Activated T-cell treated with anti-CD3 and anti-CD28 coated beads for 1 hour (primary cell): ENCODE measurements around the gene DUSP10.

Source experiments
- DNase-seq: peaks from one replicate; pipeline ENCODE4 v3.0.0-alpha.2; 2020; ENCODE audit warnings: low read depth

Gene DUSP10

DNA sequence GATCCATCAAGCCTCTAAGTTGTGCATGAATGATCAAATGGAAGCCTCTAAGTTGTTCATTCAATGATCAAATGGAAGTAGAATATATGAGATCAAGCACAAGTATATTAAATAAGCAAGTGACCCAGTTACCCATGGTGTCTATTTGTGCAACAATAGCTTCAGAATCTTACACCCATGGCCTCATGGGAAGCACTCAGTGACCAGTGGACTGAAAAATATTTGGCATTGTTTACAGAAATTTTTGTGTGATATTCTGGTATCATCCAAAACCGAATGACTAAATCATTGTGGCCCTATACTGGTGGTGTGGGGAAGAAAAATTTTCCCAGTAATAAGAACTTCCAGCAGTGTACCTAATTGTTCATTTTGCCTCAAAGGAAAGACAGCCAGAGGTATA is 46.6 kb downstream of the DUSP10 start:
- no peak for DNase-seq

- no peak for DNase-seq
Measured at GRCh38 chr1:221694109-221694508, 47.8 kb downstream of the DUSP10 start.

GRCh38 chr1:221693087-221693486 is 48.8 kb downstream of the DUSP10 start:
- no peak for DNase-seq

- DNase-seq = no peak
Measured at GRCh38 chr1:221692643-221693042, 49.2 kb downstream of the DUSP10 start.

- no peak for DNase-seq
Measured at GRCh38 chr1:221691261-221691660, 50.6 kb downstream of the DUSP10 start.

DNA sequence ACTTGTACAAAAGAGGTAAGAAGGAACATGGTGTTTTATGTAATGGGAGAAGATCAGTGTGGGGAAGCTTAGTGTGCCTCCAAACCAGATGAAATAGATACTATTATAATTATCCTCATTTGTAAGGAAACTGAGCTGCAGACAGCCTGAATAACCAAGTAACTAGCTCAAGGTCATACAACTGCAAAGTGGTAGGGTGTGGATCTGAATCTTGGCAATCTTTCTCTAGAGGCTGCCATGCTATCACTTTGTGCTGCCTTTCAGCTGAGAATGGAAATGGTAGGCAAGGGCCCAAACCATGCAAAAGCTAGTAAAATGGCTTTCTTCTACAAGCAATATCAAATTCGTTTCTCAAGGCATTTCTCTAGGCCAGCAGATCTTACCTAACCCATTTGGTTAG is 51.0 kb downstream of the DUSP10 start:
- no peak for DNase-seq

- no peak for DNase-seq
Measured at GRCh38 chr1:221689138-221689537, 52.8 kb downstream of the DUSP10 start.

DNA sequence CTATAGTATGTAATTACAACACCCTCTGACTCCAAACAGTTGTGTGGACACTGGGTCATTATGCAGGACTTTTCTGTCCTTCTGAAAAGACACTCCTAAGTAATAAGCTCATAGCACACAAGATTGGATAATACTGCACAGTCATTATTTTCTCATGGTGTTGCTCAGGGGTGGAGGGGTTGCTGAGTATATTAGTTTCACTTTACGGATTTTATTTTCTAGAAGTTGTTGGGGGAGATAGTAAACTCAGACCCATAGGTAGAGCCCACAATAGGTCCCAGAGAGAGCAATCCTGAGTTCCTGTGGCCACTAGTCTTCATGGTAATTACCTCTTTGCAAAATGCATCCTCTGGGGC is 53.4 kb downstream of the DUSP10 start:
- no peak for DNase-seq

DNA sequence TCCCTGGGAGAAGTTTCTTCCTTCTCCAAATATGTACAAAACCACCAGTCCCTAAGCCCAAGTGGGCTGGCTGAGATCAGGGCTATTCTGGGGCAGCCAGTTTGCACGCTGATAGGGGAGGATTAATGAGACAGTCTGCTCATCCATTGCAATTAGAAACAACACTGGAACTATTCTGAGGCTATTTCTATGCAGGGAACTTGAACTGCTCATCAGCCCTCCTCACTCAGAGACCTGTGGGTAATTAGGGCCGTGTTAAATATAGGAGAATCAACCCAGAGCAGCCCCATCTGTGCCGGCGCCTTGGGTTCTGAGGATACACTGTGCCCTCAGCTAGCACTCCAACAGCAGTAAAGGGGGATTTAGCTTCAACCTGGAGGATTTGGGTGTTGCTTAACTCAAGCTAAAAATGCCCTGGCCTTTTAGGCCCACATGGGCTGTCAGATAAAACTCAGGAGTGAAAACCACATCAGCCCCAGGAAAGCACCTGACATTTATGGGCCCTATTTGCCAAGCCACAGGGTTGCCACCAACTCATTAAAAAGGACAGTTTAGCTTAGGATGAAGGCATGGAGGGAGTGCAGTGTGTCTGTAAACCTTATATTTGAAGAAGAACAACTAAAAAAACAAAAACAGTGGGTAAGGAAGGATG is 53.9 kb downstream of the DUSP10 start:
- no peak for DNase-seq

GRCh38 chr1:221683681-221684080 is 58.2 kb downstream of the DUSP10 start:
- no peak for DNase-seq

DNA sequence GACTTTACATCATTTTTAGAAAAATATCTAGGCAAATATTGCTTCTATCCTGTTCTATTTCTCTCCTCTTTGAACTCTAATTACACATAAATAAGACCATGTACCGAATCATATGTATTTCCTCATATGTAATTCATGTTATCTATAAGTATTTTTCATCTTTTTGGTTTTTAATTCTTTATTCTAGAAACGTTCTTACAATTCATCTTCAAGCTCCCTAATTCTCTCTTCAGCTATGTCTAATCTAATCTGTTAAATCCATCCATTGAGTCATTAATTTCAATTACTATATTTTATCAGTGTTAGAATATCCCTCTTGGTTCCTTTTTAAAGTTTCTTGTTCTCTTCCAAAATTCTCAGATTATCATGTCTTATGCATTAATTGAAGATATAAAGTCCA is 61.8 kb downstream of the DUSP10 start:
- DNase-seq = no peak

- DNase-seq = no peak
Measured at GRCh38 chr1:221678014-221678413, 63.9 kb downstream of the DUSP10 start.

- DNase-seq = no peak
Measured at GRCh38 chr1:221675880-221676800, 65.7 kb downstream of the DUSP10 start.

GRCh38 chr1:221672965-221673364 is 68.9 kb downstream of the DUSP10 start:
- no peak for DNase-seq

GRCh38 chr1:221672239-221672645 is 69.6 kb downstream of the DUSP10 start:
- DNase-seq = no peak

- DNase-seq = no peak
Measured at GRCh38 chr1:221670081-221670480, 71.8 kb downstream of the DUSP10 start.

GRCh38 chr1:221669441-221669840 is 72.4 kb downstream of the DUSP10 start:
- no peak for DNase-seq

GRCh38 chr1:221667504-221667903 is 74.4 kb downstream of the DUSP10 start:
- DNase-seq = no peak

DNA sequence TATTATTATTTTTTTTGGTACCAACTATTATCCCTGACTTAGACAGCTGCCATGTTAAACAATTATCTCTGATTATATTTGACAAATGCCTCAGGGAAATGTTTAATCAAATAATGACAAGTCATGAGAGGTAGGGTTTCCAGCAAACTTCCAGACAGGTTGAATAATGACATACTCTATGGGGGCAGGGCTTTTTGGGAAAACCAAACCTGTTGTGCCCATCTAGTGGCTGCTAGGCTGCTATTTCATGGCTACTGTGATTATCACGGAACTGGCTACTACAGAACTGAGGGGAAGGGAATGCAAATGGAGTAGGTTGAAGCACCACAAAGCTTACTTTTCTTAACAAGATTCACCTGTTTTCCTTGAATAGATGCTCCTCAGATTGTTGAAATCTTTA is 77.6 kb downstream of the DUSP10 start:
- no peak for DNase-seq

DNA sequence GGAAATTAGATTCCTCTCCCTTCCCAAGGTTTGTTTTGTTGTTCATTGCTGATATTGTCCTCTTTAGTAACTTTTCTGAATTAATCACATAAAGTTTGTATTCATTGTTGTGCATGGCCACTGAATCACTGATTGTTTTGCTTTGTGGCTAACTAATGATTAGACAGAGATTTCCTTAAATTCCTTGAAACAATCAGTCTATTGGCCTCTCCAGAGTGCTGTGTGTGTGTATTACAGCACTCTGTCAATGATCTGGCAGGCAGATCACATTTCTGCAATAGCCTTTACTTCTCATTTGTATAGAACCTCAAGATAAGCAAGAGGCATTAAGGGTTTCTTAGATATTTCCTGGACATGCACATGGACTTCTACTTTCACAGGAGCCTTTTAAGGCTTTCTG is 78.6 kb downstream of the DUSP10 start:
- DNase-seq = no peak

DNA sequence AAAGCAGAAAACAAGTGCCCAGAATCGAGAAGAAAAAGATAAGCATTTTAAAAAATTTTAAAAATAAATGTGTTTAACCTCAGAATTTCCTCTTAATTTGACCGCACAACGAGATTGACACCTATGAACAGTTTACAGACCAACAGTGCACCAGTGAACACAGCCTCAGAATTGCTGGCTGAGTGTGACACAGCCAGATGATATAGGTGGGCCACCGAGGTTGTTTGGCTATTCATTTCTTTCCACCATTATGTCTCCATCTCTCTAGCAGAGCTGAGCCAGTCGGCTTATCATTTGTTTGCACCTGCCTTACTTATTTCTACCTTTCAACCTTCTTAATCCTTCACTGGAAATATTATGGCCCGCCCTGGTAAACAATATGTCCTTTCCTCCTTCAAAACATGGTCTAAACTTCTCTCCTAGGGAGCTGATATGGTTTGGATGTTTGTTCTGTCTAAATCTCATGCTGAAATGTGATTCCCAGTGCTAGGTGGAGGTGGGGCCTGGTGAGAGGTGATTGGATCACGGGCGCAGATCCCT is 86.1 kb downstream of the DUSP10 start:
- DNase-seq = no peak
